Measurements from ENCODE around the gene ZNF182. TPM values are rescaled to one million over a fixed set of nuclear protein-coding genes. Genes with fewer than 3 reads are reported as not detected.
"Not testable (repeated sequence)": the region's sequence is repeated elsewhere in the genome, so short reads cannot be mapped to it uniquely, and the experiment has no call there.

ZNF182 gene
- total RNA-seq, 1 donor = 4.3 TPM

DNA sequence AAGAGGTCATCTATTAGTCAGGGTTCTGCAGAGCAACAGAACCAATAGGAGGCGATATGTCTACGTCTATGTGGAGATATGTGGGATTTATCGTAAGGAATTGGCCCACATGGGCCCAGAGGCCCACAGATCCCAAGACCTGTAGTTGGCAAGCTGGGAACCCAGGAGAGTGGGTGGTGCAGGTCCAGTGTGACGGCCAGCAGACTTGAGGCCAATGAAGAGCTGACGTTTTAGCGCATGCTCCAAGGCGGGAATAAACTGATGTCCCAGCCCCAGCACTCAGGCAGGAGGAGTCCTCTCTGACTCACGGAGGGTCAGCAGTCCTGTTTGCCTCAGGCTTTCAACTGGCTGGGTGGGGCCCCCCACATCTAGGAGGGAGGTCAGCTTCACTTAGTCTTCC, 24.3 kb upstream of the ZNF182 start:
- TF ChIP-seq, protein P1, sequence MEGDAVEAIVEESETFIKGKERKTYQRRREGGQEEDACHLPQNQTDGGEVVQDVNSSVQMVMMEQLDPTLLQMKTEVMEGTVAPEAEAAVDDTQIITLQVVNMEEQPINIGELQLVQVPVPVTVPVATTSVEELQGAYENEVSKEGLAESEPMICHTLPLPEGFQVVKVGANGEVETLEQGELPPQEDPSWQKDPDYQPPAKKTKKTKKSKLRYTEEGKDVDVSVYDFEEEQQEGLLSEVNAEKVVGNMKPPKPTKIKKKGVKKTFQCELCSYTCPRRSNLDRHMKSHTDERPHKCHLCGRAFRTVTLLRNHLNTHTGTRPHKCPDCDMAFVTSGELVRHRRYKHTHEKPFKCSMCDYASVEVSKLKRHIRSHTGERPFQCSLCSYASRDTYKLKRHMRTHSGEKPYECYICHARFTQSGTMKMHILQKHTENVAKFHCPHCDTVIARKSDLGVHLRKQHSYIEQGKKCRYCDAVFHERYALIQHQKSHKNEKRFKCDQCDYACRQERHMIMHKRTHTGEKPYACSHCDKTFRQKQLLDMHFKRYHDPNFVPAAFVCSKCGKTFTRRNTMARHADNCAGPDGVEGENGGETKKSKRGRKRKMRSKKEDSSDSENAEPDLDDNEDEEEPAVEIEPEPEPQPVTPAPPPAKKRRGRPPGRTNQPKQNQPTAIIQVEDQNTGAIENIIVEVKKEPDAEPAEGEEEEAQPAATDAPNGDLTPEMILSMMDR (IDR thresholded peaks at IDR 0.05; ENCODE audit: insufficient read depth, low read depth, low read length) = no peak
- H3K4me3 ChIP-seq (ENCODE audit: low read depth, low read length) = no peak overlapping the region
- no peak for DNase-seq (ENCODE audit: low read depth)

DNA sequence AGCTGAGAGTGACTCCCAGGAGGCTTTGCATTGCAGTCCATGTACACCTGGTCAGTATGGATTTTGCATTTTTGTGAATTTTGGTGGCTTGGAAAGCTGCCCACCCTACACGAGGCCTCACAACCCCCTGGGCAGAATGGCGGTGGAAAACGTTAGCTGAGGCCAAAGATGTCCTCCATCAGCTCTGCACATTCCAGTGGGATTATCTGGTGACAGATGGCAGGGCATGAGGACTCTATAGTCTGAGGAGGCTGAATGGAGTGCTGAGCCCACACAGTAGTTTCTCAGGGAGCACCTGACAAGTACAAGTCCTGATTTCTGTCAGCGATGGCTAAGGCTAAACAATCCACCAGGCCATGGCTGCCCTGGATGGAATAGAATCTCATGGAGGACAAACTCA, 23.8 kb upstream of the ZNF182 start:
- not testable (repeated sequence) for DNase-seq (ENCODE audit: low read depth); H3K4me3 ChIP-seq (ENCODE audit: low read depth, low read length)

DNA sequence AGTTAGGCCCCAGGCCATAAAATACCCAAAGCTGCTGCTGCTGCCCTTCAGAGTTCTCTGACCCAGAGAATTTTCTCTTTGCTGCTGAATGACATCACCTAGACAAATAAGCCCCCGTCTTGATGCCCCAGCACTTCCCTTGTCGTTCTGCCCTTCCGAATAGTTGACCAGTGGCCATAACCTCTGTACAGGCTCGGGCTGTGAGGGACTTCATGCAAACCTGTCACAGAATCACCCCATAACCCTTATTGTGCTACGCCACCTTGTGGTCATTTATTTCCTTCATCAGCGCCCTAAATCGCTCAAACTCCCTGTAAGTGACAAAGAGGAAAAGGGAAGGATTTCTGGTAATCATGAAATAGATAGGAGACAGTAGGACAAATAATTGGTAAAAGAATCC, 21.8 kb upstream of the ZNF182 start:
- DNase-seq (ENCODE audit: low read depth) = peak; percentile 64
- TF ChIP-seq, protein P1 (IDR thresholded peaks at IDR 0.05; ENCODE audit: insufficient read depth, low read depth, low read length) = peak; percentile 57
- H3K4me3 ChIP-seq (ENCODE audit: low read depth, low read length) = no peak overlapping the region

- DNase-seq (ENCODE audit: low read depth) = no peak
- TF ChIP-seq, protein P1 (IDR thresholded peaks at IDR 0.05; ENCODE audit: insufficient read depth, low read depth, low read length) = no peak
- H3K4me3 ChIP-seq (ENCODE audit: low read depth, low read length) = no peak overlapping the region
Observed at GRCh38 chrX:48022738-48023137, 18.9 kb upstream of the ZNF182 start.

- no peak overlapping the region for H3K4me3 ChIP-seq (ENCODE audit: low read depth, low read length)
- TF ChIP-seq, protein P1 (IDR thresholded peaks at IDR 0.05; ENCODE audit: insufficient read depth, low read depth, low read length) = no peak
- no peak for DNase-seq (ENCODE audit: low read depth)
Observed at GRCh38 chrX:48022100-48022499, 18.3 kb upstream of the ZNF182 start.

DNA sequence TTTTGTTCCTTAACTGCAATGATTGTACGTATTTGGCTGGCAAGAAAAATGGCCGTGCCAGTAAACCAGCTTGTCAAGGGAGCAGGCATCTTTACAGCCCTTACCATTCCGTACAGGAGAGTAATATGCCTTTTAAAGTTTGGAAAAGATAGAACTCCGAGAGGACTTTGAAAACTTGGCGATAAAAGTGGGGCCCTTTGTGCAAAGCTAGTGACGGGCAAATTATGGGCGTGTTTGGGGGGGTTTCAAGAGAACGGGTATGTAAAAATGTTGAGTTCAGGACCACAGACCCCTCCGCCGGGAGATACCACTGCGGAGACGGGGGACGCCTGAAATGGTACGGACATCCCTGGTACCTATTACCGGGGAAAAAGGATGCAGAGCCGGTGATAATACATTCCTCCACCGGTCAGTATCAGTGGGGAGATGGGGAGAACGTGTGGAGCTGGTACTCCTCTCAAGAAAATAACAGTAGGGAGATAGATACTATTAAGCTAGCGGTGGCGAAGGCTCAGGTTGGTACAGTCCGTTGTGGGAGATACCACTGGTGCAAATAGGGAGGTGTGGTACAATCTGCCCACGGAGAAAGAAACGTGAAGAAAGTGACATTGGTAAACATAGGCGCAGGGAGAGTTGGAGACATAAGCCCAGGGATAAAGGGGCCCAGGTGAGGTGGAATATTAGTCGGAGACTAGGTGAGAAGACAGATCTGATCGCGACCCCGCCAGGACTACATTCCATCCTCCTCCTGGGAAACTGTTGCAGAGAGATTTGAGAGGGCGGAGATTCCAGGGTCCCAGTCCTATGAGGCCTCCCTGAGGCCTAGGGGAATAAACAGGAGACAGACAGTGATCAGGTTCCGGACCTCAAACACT, 17.5 kb upstream of the ZNF182 start:
- TF ChIP-seq, protein P1 (IDR thresholded peaks at IDR 0.05; ENCODE audit: insufficient read depth, low read depth, low read length) = no peak
- DNase-seq (ENCODE audit: low read depth) = peak; percentile 86

DNA sequence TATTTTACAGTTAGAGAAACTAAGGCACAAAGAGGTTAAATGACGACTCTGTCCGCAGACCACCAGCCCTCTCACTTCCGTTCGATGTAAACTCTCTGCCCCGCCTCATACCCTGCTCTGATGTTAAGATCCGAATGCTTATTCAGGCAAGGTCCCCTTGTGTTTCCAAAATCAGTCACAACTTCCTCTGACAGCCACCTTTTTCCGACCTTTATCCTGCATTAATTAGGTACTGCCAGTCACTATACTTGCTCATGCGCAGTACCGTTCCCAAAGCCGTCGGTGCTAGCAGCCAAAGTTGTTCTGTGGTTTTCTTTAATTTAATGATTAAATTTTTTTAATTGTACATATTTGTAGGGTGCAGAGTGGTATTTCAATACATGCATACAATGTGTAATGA, 16.7 kb upstream of the ZNF182 start:
- DNase-seq (ENCODE audit: low read depth) = not testable (repeated sequence)
- peak overlapping the region; percentile 68 for H3K4me3 ChIP-seq (ENCODE audit: low read depth, low read length)

More for the DNA sequence above, 17.5 kb upstream of the ZNF182 start:
- H3K4me3 ChIP-seq (ENCODE audit: low read depth, low read length) = peak overlapping the region; percentile 68

DNA sequence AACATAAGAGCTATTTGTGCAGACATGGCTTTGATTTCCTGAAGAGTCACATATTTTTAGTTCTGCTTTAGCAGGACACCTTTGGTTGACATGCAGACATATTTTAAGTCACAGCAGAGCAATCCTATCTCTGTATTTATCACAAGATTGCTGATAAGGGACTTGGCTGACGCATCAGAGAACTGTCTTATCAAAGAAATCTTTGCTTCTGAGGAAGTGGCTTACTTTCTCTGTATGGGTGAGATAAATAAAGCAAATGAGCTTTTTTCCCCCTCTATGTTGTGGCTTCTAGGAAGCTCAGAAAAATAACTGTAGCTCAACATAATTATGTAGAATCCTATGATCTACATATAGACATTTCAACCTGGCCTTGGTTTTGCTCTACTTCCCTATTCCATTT, 16.1 kb upstream of the ZNF182 start:
- not testable (repeated sequence) for H3K4me3 ChIP-seq (ENCODE audit: low read depth, low read length); DNase-seq (ENCODE audit: low read depth)

- not testable (repeated sequence) for DNase-seq (ENCODE audit: low read depth); H3K4me3 ChIP-seq (ENCODE audit: low read depth, low read length)
Observed at GRCh38 chrX:48016583-48017310, 13.0 kb upstream of the ZNF182 start.

DNA sequence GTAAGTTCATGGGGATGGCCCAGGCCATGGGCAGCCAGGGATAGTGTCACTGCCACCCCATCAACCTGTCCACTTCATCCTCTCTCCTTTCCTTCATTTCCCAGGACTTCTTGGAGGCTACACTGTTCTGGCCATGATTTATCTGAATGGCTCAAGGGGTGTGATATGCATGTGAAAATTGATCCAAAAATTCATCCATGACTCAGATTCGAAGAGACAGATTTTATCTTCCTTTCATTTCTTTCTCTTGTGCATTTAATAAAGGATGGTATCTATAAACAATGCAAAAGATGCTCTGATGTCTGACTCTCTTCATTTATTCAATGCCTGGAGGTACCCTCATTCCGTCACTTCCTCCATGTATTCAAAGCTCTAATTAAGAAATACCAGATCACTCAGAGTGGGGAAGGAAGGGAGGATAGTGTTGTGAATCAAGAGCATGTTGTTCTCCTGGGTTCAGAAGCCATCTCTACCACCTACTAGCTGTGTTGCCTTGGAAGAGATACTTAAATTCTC, 5.7 kb upstream of the ZNF182 start:
- not testable (repeated sequence) for H3K4me3 ChIP-seq (ENCODE audit: low read depth, low read length); DNase-seq (ENCODE audit: low read depth)

- not testable (repeated sequence) for DNase-seq (ENCODE audit: low read depth); H3K4me3 ChIP-seq (ENCODE audit: low read depth, low read length)
Observed at GRCh38 chrX:48006688-48007087, 2.9 kb upstream of the ZNF182 start, which contains the start of gene SPACA5. Gene SPACA5 (plus strand): TSS chrX:48006988. CDS start chrX:48007803, 815 bp downstream.
